Thyroid gland (tissue), 4 donors: Measurements from ENCODE around the gene SHROOM3.

ENCODE experiments used
- CTCF ChIP-seq, 6 experiments: fragments of 200-600 bp in 3 of 6; fragments of 450-650 bp in 3 of 6; sonication (generic) in 3 of 6; IDR thresholded peaks; one replicate each; pipeline ENCODE4 v1.5.1; 2016 to 2019; ENCODE audit warnings: antibody characterized with exemption in 6 of 6, mild to moderate bottlenecking in 2 of 6, inconsistent platforms in 1 of 6, moderate library complexity in 1 of 6
- POLR2A ChIP-seq, 2 donors: fragments of 450-650 bp; IDR thresholded peaks; one replicate each; pipeline ENCODE4 v1.6.1; 2017; ENCODE audit warnings: antibody characterized with exemption in 2 of 2, mild to moderate bottlenecking in 2 of 2, moderate library complexity in 1 of 2

DNA sequence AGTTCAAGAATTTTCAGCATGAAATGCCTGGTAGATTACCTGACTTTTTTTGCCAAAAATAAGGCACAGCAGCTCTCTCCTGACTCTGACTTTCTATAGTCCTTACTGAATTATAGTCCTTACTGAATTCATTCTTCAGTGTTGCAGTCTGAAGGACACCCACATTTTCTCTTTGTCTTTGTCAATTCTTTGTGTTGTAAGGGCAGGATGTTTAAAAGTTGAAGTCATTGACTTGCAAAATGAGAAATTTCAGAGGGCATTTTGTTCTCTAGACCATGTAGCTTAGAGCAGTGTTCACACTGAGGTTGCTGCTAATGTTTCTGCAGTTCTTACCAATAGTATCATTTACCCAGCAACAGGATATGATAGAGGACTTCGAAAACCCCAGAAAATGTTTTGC lies 295.0 kb downstream of the SHROOM3 start:
- TF ChIP-seq CTCF (IDR thresholded peaks at IDR 0.05) (no peak), POLR2A (IDR thresholded peaks at IDR 0.05) (no peak)
